HG03175 (cell line): Measurements from ENCODE around the gene PRRX2.

Experiments
- ATAC-seq: cut with Tn5 transposase; IDR thresholded peaks from one replicate; pipeline ENCODE4 v1.9.1; 2021; ENCODE audit warnings: mild to moderate bottlenecking, moderate library complexity; ENCODE audit not compliant: unreplicated experiment

Gene PRRX2

GRCh38 chr9:129703667-129704355 lies 38.4 kb downstream of the PRRX2 start:
- no peak for ATAC-seq

GRCh38 chr9:129704807-129705206 lies 39.4 kb downstream of the PRRX2 start:
- no peak for ATAC-seq

GRCh38 chr9:129708793-129709192 lies 43.3 kb downstream of the PRRX2 start:
- no peak for ATAC-seq

GRCh38 chr9:129709438-129710168 lies 44.2 kb downstream of the PRRX2 start:
- no peak for ATAC-seq

GRCh38 chr9:129710169-129710453 lies 44.7 kb downstream of the PRRX2 start:
- no peak for ATAC-seq

GRCh38 chr9:129712634-129713401 lies 47.4 kb downstream of the PRRX2 start:
- ATAC-seq = no peak

GRCh38 chr9:129713402-129713679 lies 47.9 kb downstream of the PRRX2 start:
- ATAC-seq = no peak

GRCh38 chr9:129714511-129715061 lies 49.1 kb downstream of the PRRX2 start:
- no peak for ATAC-seq

- ATAC-seq = no peak
Measured at GRCh38 chr9:129716091-129716490, 50.6 kb downstream of the PRRX2 start.

GRCh38 chr9:129717991-129718390 lies 52.5 kb downstream of the PRRX2 start:
- ATAC-seq = no peak

GRCh38 chr9:129718647-129719046 lies 53.2 kb downstream of the PRRX2 start:
- ATAC-seq = no peak

- no peak for ATAC-seq
Measured at GRCh38 chr9:129719135-129719534, 53.7 kb downstream of the PRRX2 start.

- ATAC-seq = no peak
Measured at GRCh38 chr9:129720181-129720864, 54.9 kb downstream of the PRRX2 start.

GRCh38 chr9:129720865-129721545 lies 55.6 kb downstream of the PRRX2 start:
- no peak for ATAC-seq

GRCh38 chr9:129722913-129723312 lies 57.5 kb downstream of the PRRX2 start:
- ATAC-seq = no peak

- ATAC-seq = no peak
Measured at GRCh38 chr9:129724456-129725190, 59.2 kb downstream of the PRRX2 start.

GRCh38 chr9:129725795-129726251 lies 60.4 kb downstream of the PRRX2 start:
- no peak for ATAC-seq

GRCh38 chr9:129726322-129727160 lies 61.1 kb downstream of the PRRX2 start:
- ATAC-seq = no peak

GRCh38 chr9:129728744-129729143 lies 63.3 kb downstream of the PRRX2 start:
- no peak for ATAC-seq
